Amygdala (tissue), 56 donors: ENCODE results near the gene OGA.

Experiments
- DNase-seq, 56 donors: peaks; one replicate each; lab custom pipeline; 2025; lab: John Stamatoyannopoulos, UW

OGA gene

GRCh38 chr10:101766306-101766705, 51.9 kb downstream of the OGA start:
- DNase-seq = no peak

GRCh38 chr10:101763141-101763846, 55.0 kb downstream of the OGA start:
- no peak for DNase-seq

GRCh38 chr10:101762736-101763135, 55.5 kb downstream of the OGA start:
- no peak for DNase-seq

GRCh38 chr10:101761226-101761625, 57.0 kb downstream of the OGA start:
- no peak for DNase-seq

GRCh38 chr10:101760510-101760909, 57.7 kb downstream of the OGA start:
- no peak for DNase-seq

GRCh38 chr10:101759309-101760247, 58.7 kb downstream of the OGA start:
- DNase-seq = no peak

- no peak for DNase-seq
These were observed 59.4 kb downstream of the OGA start for GRCh38 chr10:101758858-101759257.

- no peak for DNase-seq
These were observed 66.0 kb downstream of the OGA start for GRCh38 chr10:101752241-101752640.

GRCh38 chr10:101749047-101750016, 68.9 kb downstream of the OGA start:
- peak in 5 of 56 donors; percentile 2 to 25 (median 9) for DNase-seq

- no peak for DNase-seq
These were observed 69.7 kb downstream of the OGA start for GRCh38 chr10:101748496-101748895.

- DNase-seq = no peak
These were observed 73.1 kb downstream of the OGA start for GRCh38 chr10:101745074-101745696.

- DNase-seq = no peak
These were observed 74.0 kb downstream of the OGA start for GRCh38 chr10:101744267-101744666.

GRCh38 chr10:101741938-101742337, 76.3 kb downstream of the OGA start:
- DNase-seq = no peak

- no peak for DNase-seq
These were observed 81.6 kb downstream of the OGA start for GRCh38 chr10:101736666-101737065.
